Liver (tissue), 3 donors: ENCODE results near the gene DMAP1.

Experiments used
- ATF3 ChIP-seq: IDR thresholded peaks from 2 replicates; pipeline ENCODE4 v1.6.1; 2016; ENCODE audit warnings: antibody characterized with exemption
- CTCF ChIP-seq: fragments of 150-350 bp; IDR thresholded peaks from 2 replicates; pipeline ENCODE4 v1.5.1; 2017; ENCODE audit warnings: improper control_type of control experiment, low read depth, low read length; ENCODE audit not compliant: missing input control
- GABPA ChIP-seq, 2 donors: IDR thresholded peaks in 1 of 2; conservative IDR thresholded peaks in 1 of 2; 2 replicates each; pipeline ENCODE4 v1.6.1; 2016; ENCODE audit warnings: antibody characterized with exemption in 2 of 2, mild to moderate bottlenecking in 1 of 2, moderate library complexity in 1 of 2
- JUND ChIP-seq, 2 donors: IDR thresholded peaks; 2 replicates each; pipeline ENCODE4 v1.6.1; 2016; ENCODE audit warnings: antibody characterized with exemption in 2 of 2
- RAD21 ChIP-seq, 2 donors: IDR thresholded peaks; 2 replicates each; pipeline ENCODE4 v1.6.1; 2016; ENCODE audit warnings: antibody characterized with exemption in 2 of 2, mild to moderate bottlenecking in 2 of 2
- RXRA ChIP-seq, 2 donors: IDR thresholded peaks; 2 replicates each; pipeline ENCODE4 v1.6.1; 2017 to 2018; ENCODE audit warnings: antibody characterized with exemption in 2 of 2, mild to moderate bottlenecking in 1 of 2
- SP1 ChIP-seq: IDR thresholded peaks from 2 replicates; pipeline ENCODE4 v1.6.1; 2018; ENCODE audit warnings: antibody characterized with exemption, mild to moderate bottlenecking
- TAF1 ChIP-seq: conservative IDR thresholded peaks from 2 replicates; pipeline ENCODE4 v1.6.1; 2016; ENCODE audit warnings: antibody characterized with exemption, mild to moderate bottlenecking
- YY1 ChIP-seq: IDR thresholded peaks from 2 replicates; pipeline ENCODE4 v1.6.1; 2016; ENCODE audit warnings: antibody characterized with exemption, mild to moderate bottlenecking
- ZBTB33 ChIP-seq: IDR thresholded peaks from 2 replicates; pipeline ENCODE4 v1.6.1; 2016; ENCODE audit warnings: antibody characterized with exemption
- TF ChIP-seq, protein P1 (sequence below): IDR thresholded peaks from 2 replicates; pipeline ENCODE4 v1.6.1; 2016; ENCODE audit warnings: antibody characterized with exemption, mild to moderate bottlenecking
- TF ChIP-seq, protein P2 (sequence below): IDR thresholded peaks from 2 replicates; pipeline ENCODE4 v1.6.1; 2016; ENCODE audit warnings: antibody characterized with exemption
- donor health status: healthy.
- donor health status: healthy.

- TF ChIP-seq CTCF (no peak), TAF1 (no peak), GABPA (IDR thresholded peaks at IDR 0.05 in 1 of 2, conservative IDR thresholded peaks at IDR 0.05 in 1 of 2) (no peak), ZBTB33 (no peak), SP1 (no peak), ATF3 (no peak), RXRA (IDR thresholded peaks at IDR 0.05) (no peak), JUND (IDR thresholded peaks at IDR 0.05) (no peak), RAD21 (IDR thresholded peaks at IDR 0.05) (no peak), YY1 (no peak)
- TF ChIP-seq, protein P1, sequence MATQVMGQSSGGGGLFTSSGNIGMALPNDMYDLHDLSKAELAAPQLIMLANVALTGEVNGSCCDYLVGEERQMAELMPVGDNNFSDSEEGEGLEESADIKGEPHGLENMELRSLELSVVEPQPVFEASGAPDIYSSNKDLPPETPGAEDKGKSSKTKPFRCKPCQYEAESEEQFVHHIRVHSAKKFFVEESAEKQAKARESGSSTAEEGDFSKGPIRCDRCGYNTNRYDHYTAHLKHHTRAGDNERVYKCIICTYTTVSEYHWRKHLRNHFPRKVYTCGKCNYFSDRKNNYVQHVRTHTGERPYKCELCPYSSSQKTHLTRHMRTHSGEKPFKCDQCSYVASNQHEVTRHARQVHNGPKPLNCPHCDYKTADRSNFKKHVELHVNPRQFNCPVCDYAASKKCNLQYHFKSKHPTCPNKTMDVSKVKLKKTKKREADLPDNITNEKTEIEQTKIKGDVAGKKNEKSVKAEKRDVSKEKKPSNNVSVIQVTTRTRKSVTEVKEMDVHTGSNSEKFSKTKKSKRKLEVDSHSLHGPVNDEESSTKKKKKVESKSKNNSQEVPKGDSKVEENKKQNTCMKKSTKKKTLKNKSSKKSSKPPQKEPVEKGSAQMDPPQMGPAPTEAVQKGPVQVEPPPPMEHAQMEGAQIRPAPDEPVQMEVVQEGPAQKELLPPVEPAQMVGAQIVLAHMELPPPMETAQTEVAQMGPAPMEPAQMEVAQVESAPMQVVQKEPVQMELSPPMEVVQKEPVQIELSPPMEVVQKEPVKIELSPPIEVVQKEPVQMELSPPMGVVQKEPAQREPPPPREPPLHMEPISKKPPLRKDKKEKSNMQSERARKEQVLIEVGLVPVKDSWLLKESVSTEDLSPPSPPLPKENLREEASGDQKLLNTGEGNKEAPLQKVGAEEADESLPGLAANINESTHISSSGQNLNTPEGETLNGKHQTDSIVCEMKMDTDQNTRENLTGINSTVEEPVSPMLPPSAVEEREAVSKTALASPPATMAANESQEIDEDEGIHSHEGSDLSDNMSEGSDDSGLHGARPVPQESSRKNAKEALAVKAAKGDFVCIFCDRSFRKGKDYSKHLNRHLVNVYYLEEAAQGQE = no peak
- TF ChIP-seq, protein P2, sequence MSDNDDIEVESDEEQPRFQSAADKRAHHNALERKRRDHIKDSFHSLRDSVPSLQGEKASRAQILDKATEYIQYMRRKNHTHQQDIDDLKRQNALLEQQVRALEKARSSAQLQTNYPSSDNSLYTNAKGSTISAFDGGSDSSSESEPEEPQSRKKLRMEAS = no peak
These were observed 25.4 kb downstream of the DMAP1 start for GRCh38 chr1:44238660-44239059.
